COLO668 (cell line): ENCODE data around the gene ATP8A1.
"Not testable (repeated sequence)": the region's sequence is repeated elsewhere in the genome, so short reads cannot be mapped to it uniquely, and the experiment has no call there.

Source experiments
- DNase-seq: peaks from one replicate; lab custom pipeline; 2025; ENCODE audit not compliant: unreplicated experiment; lab: John Stamatoyannopoulos, UW

The ATP8A1 gene

GRCh38 chr4:42513748-42514492 is 143.0 kb downstream of the ATP8A1 start:
- no peak for DNase-seq

- DNase-seq, result no peak
These were observed 144.7 kb downstream of the ATP8A1 start for GRCh38 chr4:42512226-42512625.

GRCh38 chr4:42510225-42510624 is 146.7 kb downstream of the ATP8A1 start:
- DNase-seq, result no peak

DNA sequence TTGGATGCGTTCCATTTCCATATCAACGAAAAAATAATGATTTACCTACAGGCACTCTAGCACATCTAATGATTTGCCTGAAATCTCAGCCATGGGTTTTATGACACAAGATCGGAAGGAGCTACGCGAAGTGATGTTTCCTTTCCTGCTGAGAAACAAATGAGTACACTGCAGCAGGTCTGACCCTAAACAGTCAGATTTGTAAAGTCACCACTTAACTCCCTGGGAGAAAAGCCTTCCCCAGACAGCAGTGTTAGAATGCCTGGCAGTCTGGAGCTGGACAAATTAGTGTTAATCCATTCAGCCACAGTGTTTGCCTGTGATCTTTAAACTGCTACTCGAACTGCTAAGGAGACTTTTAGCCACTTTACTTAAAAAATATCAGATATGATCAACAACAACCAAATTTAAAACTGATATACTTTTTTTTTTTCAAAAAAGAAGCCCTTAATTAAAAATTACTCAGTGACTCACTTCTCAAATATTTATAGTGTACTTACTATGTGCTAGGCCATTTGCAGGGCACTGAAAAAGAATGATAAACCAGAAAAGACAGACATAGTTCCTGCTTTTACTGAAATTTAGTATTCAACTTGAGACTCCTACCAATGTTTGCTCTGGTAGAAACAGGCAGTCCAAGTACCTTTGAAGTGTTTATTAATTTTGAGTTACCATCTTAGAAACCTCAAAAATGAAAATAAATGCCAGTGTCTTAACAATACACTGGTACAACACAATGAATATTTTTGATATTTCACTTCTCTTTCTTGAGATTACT is 155.1 kb downstream of the ATP8A1 start:
- DNase-seq, result no peak

- DNase-seq, result no peak
These were observed 158.9 kb downstream of the ATP8A1 start for GRCh38 chr4:42498040-42498439.

GRCh38 chr4:42497142-42497910 is 159.6 kb downstream of the ATP8A1 start:
- DNase-seq, result no peak

- no peak for DNase-seq
These were observed 163.9 kb downstream of the ATP8A1 start for GRCh38 chr4:42492962-42493361.

DNA sequence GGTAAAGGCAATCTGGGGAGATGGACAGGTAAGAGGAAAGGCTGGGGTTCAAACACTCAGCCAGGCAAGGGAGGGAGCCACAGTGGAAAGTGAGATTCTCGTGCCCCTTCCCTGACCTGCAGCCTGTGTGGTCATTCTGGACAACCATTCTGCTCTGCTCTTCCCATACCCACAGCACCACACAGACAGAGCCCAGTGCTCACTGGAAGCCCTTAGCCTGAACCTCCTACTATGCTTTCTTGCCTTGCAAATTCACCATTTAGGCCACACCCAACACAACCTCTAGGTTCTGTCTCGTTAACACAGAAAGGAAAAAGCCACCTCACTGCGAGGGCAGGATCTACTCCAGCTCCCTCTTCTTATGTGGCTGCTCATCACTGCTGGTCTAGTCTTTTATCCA is 166.9 kb downstream of the ATP8A1 start:
- no peak for DNase-seq

DNA sequence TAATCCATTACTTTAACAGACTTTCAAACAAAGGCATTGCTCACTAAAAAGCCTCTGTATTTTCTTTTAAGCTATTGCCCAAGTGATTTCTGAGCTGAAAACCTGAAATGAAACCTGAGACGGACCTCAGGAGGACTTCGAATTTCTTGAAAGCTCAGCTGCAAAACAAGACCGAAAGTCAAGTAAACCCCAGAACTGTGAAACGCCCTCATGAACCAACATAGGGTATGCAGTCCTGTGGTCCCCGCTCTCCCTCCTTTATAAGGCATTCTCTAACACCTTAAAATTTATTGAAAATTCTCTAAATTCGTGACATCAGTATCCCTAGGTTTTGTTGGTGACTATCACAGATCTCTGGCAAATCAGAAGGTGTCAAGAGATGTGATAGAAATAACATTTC is 167.8 kb downstream of the ATP8A1 start:
- no peak for DNase-seq

GRCh38 chr4:42488554-42488953 is 168.4 kb downstream of the ATP8A1 start:
- DNase-seq, result no peak

DNA sequence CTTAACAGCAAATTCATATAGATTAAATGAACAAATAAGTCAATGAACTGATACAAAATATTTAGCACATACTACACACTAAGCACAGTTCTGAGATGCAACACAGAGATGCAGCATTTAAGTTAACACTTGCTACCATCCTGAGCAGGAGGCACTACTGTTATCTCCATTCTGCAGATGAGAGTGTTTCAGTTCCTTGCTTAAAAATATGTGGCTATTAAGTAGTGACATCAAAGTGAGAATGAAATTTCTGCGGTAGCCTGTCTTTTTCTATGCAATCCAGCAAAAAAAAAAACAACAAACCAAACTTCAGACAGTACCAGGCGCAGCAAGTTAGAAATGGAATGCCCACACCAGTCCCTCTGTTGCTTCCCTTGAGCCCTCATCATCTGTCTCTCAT is 168.8 kb downstream of the ATP8A1 start:
- no peak for DNase-seq

DNA sequence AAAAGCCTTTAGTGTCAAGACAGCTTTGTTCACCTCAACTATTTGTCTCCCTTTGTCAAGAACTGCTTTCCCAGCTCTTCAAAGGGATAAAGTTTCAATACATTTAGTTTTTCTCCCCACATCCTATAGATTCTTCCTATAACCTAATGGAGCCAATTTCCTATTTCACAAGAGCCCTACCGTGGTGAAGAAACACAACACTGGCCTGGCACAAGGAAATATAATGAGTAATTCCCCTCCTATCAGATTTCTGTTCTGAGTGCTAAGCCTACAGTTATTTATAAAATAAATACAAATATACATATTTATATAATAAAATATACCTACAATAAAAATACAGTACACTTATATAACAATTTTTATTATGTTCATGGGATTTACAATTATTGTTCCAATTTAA is 169.7 kb downstream of the ATP8A1 start:
- DNase-seq, result no peak

- DNase-seq, result not testable (repeated sequence)
These were observed 170.7 kb downstream of the ATP8A1 start for GRCh38 chr4:42486156-42486555.

DNA sequence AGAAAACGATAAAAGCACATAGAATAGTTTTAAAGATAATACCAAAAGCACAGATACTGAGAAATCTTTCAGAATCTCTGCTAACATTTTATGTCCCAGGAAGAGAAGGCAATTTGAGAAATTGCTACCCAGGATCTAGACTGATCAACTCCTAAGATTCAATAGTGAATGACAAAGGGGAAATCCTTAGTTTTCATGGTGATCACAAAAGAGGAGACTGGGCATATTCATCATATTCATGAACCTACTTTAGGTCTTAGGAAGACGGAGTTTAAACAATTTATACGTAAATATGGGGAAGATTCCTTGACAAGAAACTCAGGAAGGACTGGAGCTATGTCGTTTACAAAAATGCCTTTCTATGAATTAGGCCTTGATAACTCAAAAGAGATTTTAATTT is 172.3 kb downstream of the ATP8A1 start:
- DNase-seq, result no peak

GRCh38 chr4:42483426-42484379 is 173.2 kb downstream of the ATP8A1 start:
- DNase-seq, result no peak

DNA sequence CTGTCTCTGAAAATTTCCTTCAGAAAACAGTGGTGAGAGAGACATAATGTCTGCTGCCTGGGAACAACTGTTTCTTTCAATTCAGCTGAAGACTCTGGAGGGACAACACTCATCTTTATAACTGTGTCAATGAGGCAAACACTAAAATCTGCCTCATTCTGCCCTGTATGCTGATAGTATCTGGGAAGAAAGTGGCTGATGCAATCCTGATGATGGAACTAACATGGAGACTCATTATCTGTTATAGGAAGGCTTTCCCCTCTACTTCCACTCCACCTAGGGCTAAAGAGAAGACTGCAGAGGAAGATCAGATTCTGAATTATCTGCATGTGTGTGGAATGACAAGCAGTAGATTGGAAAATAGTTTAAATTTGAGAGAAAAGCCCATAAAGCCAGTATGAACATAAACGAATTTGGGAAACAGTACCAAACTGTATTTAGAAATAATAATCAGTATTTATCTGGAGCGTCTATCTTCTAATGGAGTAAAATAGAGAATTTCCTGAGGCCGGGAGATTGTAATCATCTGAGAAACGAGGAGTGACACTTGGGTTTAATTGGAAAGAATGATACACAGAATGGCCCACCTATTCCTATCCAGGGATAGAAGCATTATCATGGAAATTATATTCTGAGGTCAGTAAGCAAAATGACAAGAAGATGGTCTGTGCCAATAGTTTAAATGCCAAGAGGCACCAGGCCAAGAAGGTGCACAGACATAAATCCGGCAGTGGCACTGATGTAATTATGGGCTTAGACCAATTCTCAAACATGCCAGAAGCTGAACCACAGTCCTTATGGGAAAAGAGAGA is 174.2 kb downstream of the ATP8A1 start:
- no peak for DNase-seq

- DNase-seq, result no peak
These were observed 176.2 kb downstream of the ATP8A1 start for GRCh38 chr4:42480717-42481116.

GRCh38 chr4:42480281-42480680 is 176.6 kb downstream of the ATP8A1 start:
- DNase-seq, result no peak

- DNase-seq, result no peak
These were observed 178.0 kb downstream of the ATP8A1 start for GRCh38 chr4:42478946-42479345.

- no peak for DNase-seq
These were observed 178.4 kb downstream of the ATP8A1 start for GRCh38 chr4:42478509-42478908.
